Aorta (tissue), 5 donors: ENCODE measurements around the gene ANKRD17. TPM values are rescaled to one million over a fixed set of nuclear protein-coding genes. Genes with fewer than 3 reads are reported as not detected.

ENCODE experiments used
- ATAC-seq: fragments of 200-7000 bp; cut with Tn5 transposase; one replicate; pipeline ENCODE4 v1.9.1; 2022; ENCODE audit warnings: moderate library complexity; ENCODE audit not compliant: low FRiP score
- DNase-seq, 2 donors: peaks; one replicate each; pipeline ENCODE4 v3.0.0-alpha.2; 2020
- H3K27ac ChIP-seq, 2 donors: one replicate each; pipeline ENCODE4 v1.5.1; 2013; ENCODE audit warnings: low read length in 2 of 2, mild to moderate bottlenecking in 2 of 2, moderate library complexity in 2 of 2, control low read depth in 1 of 2, inconsistent platforms in 1 of 2, low read depth in 1 of 2
- H3K27me3 ChIP-seq, 2 donors: one replicate each; pipeline ENCODE4 v1.6.1; 2013; ENCODE audit warnings: control low read depth in 1 of 2, low read length in 1 of 2, mild to moderate bottlenecking in 1 of 2, moderate library complexity in 1 of 2; ENCODE audit not compliant: insufficient read depth in 2 of 2, control insufficient read depth in 1 of 2
- H3K36me3 ChIP-seq, 2 donors: one replicate each; pipeline ENCODE4 v1.6.1; 2013; ENCODE audit warnings: control low read depth in 1 of 2, low read length in 1 of 2, mild to moderate bottlenecking in 1 of 2; ENCODE audit not compliant: insufficient read depth in 2 of 2, control insufficient read depth in 1 of 2
- H3K4me1 ChIP-seq, 2 donors: one replicate each; pipeline ENCODE4 v1.6.1; 2013; ENCODE audit warnings: low read length in 2 of 2, control low read depth in 1 of 2, mild to moderate bottlenecking in 1 of 2, moderate library complexity in 1 of 2; ENCODE audit not compliant: insufficient read depth in 2 of 2, control insufficient read depth in 1 of 2
- H3K4me3 ChIP-seq, 2 donors: one replicate each; pipeline ENCODE4 v1.5.1; 2013; ENCODE audit warnings: low read length in 2 of 2, control low read depth in 1 of 2, mild to moderate bottlenecking in 1 of 2
- H3K9me3 ChIP-seq: one replicate; pipeline ENCODE4 v1.6.1; 2013; ENCODE audit warnings: mild to moderate bottlenecking, low read length; ENCODE audit not compliant: control insufficient read depth
- WGBS, 2 donors: extraction: QIAGEN DNeasy Blood & Tissue Kit; methylation state at CpG; one replicate each; pipeline ENCODE4 v1.1.7; 2013; 5-methylcytosine and 5-hydroxymethylcytosine counted together
- intact Hi-C, 2 donors: fragments of 100-400 bp; cut with DNase I; formaldehyde crosslinking; loops; one replicate each; pipeline versions ENCODE4 v1.14.2 to v1.15.0; 2022
- polyA plus RNA-seq, 2 donors: library from polyadenylated mRNA; stranded (reverse); fragments of 200-250 nt; gene quantifications; one replicate each; pipeline ENCODE4 v1.2.3, GENCODE V29; 2013
- total RNA-seq, 2 donors: library from RNA; stranded (reverse); fragmentation: NEBNext Ultra II Directional; extraction: Animal tissue kit (Norgen Biotek cat#: 25700); gene quantifications; one replicate each; pipeline ENCODE4 v1.2.1, GENCODE V29; 2021
- donor health status: healthy with polysubstance abuse.
- donor health status: Bipolar disorder and iron deficiency.
- donor health status: DM: no; HTN: no; CAD: no.
- donor health status: DM: no; HTN: no; CAD: no.
- donor health status: DM: yes; HTN: yes; CAD: no.

ANKRD17 gene
- total and polyA plus RNA-seq, 4 donors = 4.9 to 67.1 (median 35.0) TPM

GRCh38 chr4:73103799-73104503 is 154.6 kb downstream of the ANKRD17 start:
- Histone ChIP-seq H3K4me3 (no peak overlapping the region), H3K27me3 (no peaks in the 10 kb centered on the region), H3K4me1 (no peaks in the 10 kb centered on the region), H3K36me3 (peaks cover 2 to 3% of the 10 kb centered on the region in 2 donors), H3K9me3 (no peaks in the 10 kb centered on the region), H3K27ac (no peak overlapping the region)
- DNase-seq (no peak), ATAC-seq (no peak)
- 72 to 73% methylated on average over 8 of the region's 8 CpGs for WGBS, 2 donors
- intact Hi-C loops = no loop called here

DNA sequence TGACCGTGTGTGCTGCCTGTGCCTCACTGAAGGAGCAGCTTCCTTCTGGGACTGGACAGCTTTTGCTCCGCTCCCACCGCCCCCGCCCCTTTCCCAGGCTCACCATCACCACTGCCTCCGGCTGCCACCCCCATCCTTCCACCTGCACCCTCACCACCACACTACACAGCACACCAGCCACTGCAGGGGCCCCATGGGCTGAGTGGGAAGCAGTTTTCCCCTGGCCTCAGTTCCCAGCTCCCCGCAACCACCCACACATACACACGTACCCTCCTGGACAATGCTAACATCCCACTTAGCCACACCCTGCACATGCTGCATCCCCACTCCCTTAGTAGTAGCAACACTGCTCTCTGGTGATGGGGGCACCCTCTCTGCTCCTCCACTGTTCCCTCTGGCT is 159.5 kb downstream of the ANKRD17 start:
- intact Hi-C loops = no loop called here
- H3K36me3 ChIP-seq = peaks cover 2 to 3% of the 10 kb centered on the region in 2 donors
- no peak for ATAC-seq

GRCh38 chr4:73098713-73099112 is 159.9 kb downstream of the ANKRD17 start:
- Histone ChIP-seq H3K9me3 (no peaks in the 10 kb centered on the region), H3K4me1 (no peaks in the 10 kb centered on the region), H3K27me3 (no peaks in the 10 kb centered on the region), H3K27ac (no peak overlapping the region), H3K4me3 (no peak overlapping the region), H3K36me3 (peaks cover 2 to 3% of the 10 kb centered on the region in 2 donors)
- 79 to 82% methylated on average over 7 of the region's 7 CpGs for WGBS, 2 donors
- DNase-seq (no peak), ATAC-seq (no peak)
- intact Hi-C loops = no loop called here

More for the DNA sequence above, 159.5 kb downstream of the ANKRD17 start:
- Histone ChIP-seq H3K9me3 (no peaks in the 10 kb centered on the region), H3K27me3 (no peaks in the 10 kb centered on the region), H3K4me1 (no peaks in the 10 kb centered on the region), H3K27ac (no peak overlapping the region), H3K4me3 (no peak overlapping the region)
- no peak for DNase-seq
- 92 to 96% methylated on average over 7 of the region's 7 CpGs for whole genome bisulfite sequencing, 2 donors

- Histone ChIP-seq H3K27ac (no peak overlapping the region), H3K36me3 (peaks cover 2 to 3% of the 10 kb centered on the region in 2 donors), H3K9me3 (no peaks in the 10 kb centered on the region), H3K4me1 (no peaks in the 10 kb centered on the region), H3K4me3 (no peak overlapping the region), H3K27me3 (no peaks in the 10 kb centered on the region)
- ATAC-seq (no peak), DNase-seq (no peak)
- WGBS, 2 donors = 81 to 84% methylated on average over 4 of the region's 4 CpGs
- intact Hi-C loops = no loop called here
Observed at GRCh38 chr4:73098016-73098415, 160.6 kb downstream of the ANKRD17 start.

DNA sequence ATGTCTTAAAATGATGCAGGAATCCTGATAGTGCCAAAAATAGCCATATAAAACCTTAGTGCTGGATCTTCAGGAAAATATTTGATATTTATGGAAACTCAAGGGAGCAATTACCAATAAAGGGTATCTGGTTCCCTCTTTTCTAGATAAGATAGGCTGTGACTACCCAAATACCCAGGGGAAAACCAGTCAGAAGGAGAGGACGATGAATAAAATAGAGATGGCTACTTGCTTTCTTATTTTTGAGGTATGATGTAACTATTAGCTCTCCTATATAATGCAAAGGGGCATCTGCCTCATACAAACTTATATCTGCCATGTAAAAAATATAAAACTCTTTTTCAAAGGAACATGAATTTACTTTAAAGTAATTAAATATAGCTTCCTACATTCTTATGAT is 165.7 kb downstream of the ANKRD17 start:
- H3K36me3 ChIP-seq = peaks cover 0 to 10% of the 10 kb centered on the region in 2 donors
- ATAC-seq = no peak

DNA sequence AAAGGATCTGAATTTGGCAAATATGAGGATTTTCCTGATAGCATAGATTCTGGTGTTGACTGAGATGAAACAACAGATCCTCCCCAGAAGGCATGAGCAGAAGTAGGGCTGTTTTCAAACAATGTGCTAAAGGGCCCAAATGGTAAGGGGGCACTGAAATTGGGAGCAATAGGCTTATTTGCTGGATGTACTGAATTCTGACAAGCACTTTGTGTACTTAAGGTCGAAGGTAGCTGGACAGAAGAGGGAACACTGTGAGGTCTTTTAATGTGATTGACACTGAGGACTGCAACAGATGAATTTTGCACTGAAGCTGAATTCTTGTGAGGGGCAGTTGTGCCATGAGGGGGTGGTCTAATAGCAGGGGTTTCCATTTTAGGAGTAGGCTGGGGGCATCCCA is 167.9 kb downstream of the ANKRD17 start:
- H3K4me1 ChIP-seq = no peaks in the 10 kb centered on the region
- H3K36me3 ChIP-seq = peaks cover 0 to 10% of the 10 kb centered on the region in 2 donors
- H3K27ac ChIP-seq = no peak overlapping the region
- no peak for DNase-seq
- 94 to 100% methylated on average over 1 of the region's 1 CpG for WGBS, 2 donors
- no peaks in the 10 kb centered on the region for H3K9me3 ChIP-seq
- no peaks in the 10 kb centered on the region for H3K27me3 ChIP-seq
- intact Hi-C loops = no loop called here
- no peak overlapping the region for H3K4me3 ChIP-seq
- no peak for ATAC-seq

More for the DNA sequence above, 165.7 kb downstream of the ANKRD17 start:
- no peak for DNase-seq
- H3K9me3 ChIP-seq = no peaks in the 10 kb centered on the region
- H3K27ac ChIP-seq = no peak overlapping the region
- intact Hi-C loops = no loop called here
- no peak overlapping the region for H3K4me3 ChIP-seq
- 53 to 55% methylated on average over 1 of the region's 1 CpG for WGBS, 2 donors
- no peaks in the 10 kb centered on the region for H3K4me1 ChIP-seq
- no peaks in the 10 kb centered on the region for H3K27me3 ChIP-seq

GRCh38 chr4:73087871-73088270 is 170.7 kb downstream of the ANKRD17 start:
- Histone ChIP-seq H3K9me3 (no peaks in the 10 kb centered on the region), H3K36me3 (peaks cover 0 to 10% of the 10 kb centered on the region in 2 donors), H3K27me3 (no peaks in the 10 kb centered on the region), H3K4me1 (no peaks in the 10 kb centered on the region), H3K4me3 (no peak overlapping the region), H3K27ac (no peak overlapping the region)
- DNase-seq = no peak
- no peak for ATAC-seq
- intact Hi-C loops = no loop called here

DNA sequence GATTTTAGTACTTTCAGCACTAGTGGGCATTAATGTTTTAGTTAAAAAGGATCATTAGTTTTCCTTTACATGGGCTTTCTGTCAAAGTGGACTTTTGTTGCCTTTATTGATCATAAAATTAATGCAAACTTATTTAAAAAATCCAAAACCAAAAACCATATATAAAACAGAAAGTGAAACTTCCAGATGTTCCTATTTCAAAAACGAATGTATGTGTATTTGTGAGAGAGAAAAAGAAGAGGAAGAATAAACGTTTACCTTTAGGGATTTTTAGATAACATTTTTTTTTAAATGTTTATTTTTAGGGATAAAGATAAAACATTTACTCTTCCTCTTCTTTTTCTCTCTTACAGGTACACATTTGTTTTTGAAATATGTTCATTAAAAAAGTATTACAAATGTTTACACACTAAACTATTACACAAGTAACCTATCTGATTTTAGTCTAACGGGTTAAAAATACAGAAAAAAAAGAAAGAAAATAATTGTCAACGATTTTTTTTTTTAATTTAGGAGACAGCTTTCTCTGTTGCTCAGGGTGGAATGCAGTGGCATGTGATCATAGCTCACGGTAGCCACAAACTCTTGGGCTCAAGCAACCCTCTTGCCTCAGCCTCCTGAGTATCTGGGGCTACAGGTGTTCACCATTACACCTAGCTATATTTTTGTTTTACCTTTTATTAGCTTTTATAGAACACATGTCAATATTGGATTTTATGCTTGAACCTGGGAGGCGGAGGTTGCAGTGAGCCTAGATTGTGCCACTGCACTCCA is 172.3 kb downstream of the ANKRD17 start:
- Histone ChIP-seq H3K27me3 (no peaks in the 10 kb centered on the region), H3K4me3 (no peak overlapping the region), H3K36me3 (peaks cover 0 to 5% of the 10 kb centered on the region in 2 donors), H3K27ac (no peak overlapping the region), H3K9me3 (no peaks in the 10 kb centered on the region), H3K4me1 (no peaks in the 10 kb centered on the region)
- 68 to 71% methylated on average over 6 of the region's 6 CpGs for WGBS, 2 donors
- DNase-seq (no peak), ATAC-seq (no peak)
- intact Hi-C loops = no loop called here

GRCh38 chr4:73080789-73081188 is 177.8 kb downstream of the ANKRD17 start:
- Histone ChIP-seq H3K9me3 (no peaks in the 10 kb centered on the region), H3K4me3 (no peak overlapping the region), H3K27me3 (no peaks in the 10 kb centered on the region), H3K27ac (no peak overlapping the region), H3K36me3 (peaks cover 3 to 7% of the 10 kb centered on the region in 2 donors), H3K4me1 (no peaks in the 10 kb centered on the region)
- 27% methylated on average over 3 of the region's 3 CpGs for WGBS, 2 donors
- DNase-seq (no peak), ATAC-seq (no peak)
- intact Hi-C loops = no loop called here
